Sigmoid colon (tissue), 4 donors: ENCODE results near the gene TMEM108.

ENCODE experiments used
- CTCF ChIP-seq, 4 experiments: fragments of 450-650 bp in 3 of 4; fragments of 200-600 bp in 1 of 4; IDR thresholded peaks; one replicate each; pipeline ENCODE4 v1.5.1; 2016 to 2019; ENCODE audit warnings: antibody characterized with exemption in 4 of 4, mild to moderate bottlenecking in 3 of 4, moderate library complexity in 2 of 4
- EP300 ChIP-seq, 4 donors: sonication (generic); formaldehyde crosslinking; IDR thresholded peaks; one replicate each; pipeline ENCODE4 v1.6.1; 2017; ENCODE audit warnings: antibody characterized with exemption in 4 of 4
- POLR2AphosphoS5 ChIP-seq, 4 donors: sonication (generic); formaldehyde crosslinking; IDR thresholded peaks; one replicate each; pipeline ENCODE4 v1.6.1; 2017; ENCODE audit warnings: antibody characterized with exemption in 4 of 4

- no peak for TF ChIP-seq EP300 (IDR thresholded peaks at IDR 0.05)
- no peak for TF ChIP-seq CTCF (IDR thresholded peaks at IDR 0.05)
- no peak for TF ChIP-seq POLR2AphosphoS5 (IDR thresholded peaks at IDR 0.05)
Observed at GRCh38 chr3:133371676-133372075, 333.5 kb downstream of the TMEM108 start.
